Inflammatory macrophage treated with lipopolysaccharide for 1 hour (primary cell): ENCODE measurements around the gene KREMEN1.

Experiments used
- DNase-seq, 2 donors: peaks; one replicate each; pipeline ENCODE4 v3.0.0-alpha.2; 2020 to 2022

The KREMEN1 gene

GRCh38 chr22:29154364-29155048, 81.7 kb downstream of the KREMEN1 start:
- DNase-seq = peak; percentile 39 to 83

GRCh38 chr22:29155966-29156365, 83.1 kb downstream of the KREMEN1 start:
- no peak for DNase-seq

GRCh38 chr22:29156507-29156906, 83.7 kb downstream of the KREMEN1 start:
- DNase-seq = no peak

- DNase-seq = no peak
Measured at GRCh38 chr22:29157759-29158535, 85.1 kb downstream of the KREMEN1 start.

GRCh38 chr22:29158546-29158945, 85.7 kb downstream of the KREMEN1 start:
- DNase-seq = no peak

- no peak for DNase-seq
Measured at GRCh38 chr22:29163808-29164207, 91.0 kb downstream of the KREMEN1 start.

- DNase-seq = no peak
Measured at GRCh38 chr22:29165321-29166060, 92.7 kb downstream of the KREMEN1 start.

GRCh38 chr22:29166180-29166579, 93.3 kb downstream of the KREMEN1 start:
- DNase-seq = no peak

GRCh38 chr22:29167032-29167911, 94.4 kb downstream of the KREMEN1 start:
- peak; percentile 38 to 70 for DNase-seq

- DNase-seq = no peak
Measured at GRCh38 chr22:29171721-29172120, 98.9 kb downstream of the KREMEN1 start.

- no peak for DNase-seq
Measured at GRCh38 chr22:29172216-29172615, 99.4 kb downstream of the KREMEN1 start.

- DNase-seq = no peak
Measured at GRCh38 chr22:29175312-29175835, 102.5 kb downstream of the KREMEN1 start.

GRCh38 chr22:29183971-29184848, 111.4 kb downstream of the KREMEN1 start:
- no peak for DNase-seq

- no peak for DNase-seq
Measured at GRCh38 chr22:29184849-29185490, 112.1 kb downstream of the KREMEN1 start.

- DNase-seq = no peak
Measured at GRCh38 chr22:29186302-29186701, 113.5 kb downstream of the KREMEN1 start.

GRCh38 chr22:29187831-29188230, 115.0 kb downstream of the KREMEN1 start:
- no peak for DNase-seq

GRCh38 chr22:29190051-29190450, 117.2 kb downstream of the KREMEN1 start:
- DNase-seq = no peak

GRCh38 chr22:29190918-29191317, 118.1 kb downstream of the KREMEN1 start:
- DNase-seq = no peak

- no peak for DNase-seq
Measured at GRCh38 chr22:29193021-29193420, 120.2 kb downstream of the KREMEN1 start.

GRCh38 chr22:29194184-29194583, 121.3 kb downstream of the KREMEN1 start:
- DNase-seq = peak in 1 of 2 donors; percentile 6
